SK-N-SH treated with all-trans-retinoic acid at 6 μM for 48 hours (cell line): ENCODE measurements around the gene ARHGEF11.

Experiments
- BACH2 ChIP-seq: fragments of 250-450 bp; sonication (Bioruptor Pico); IDR thresholded peaks from 2 replicates; pipeline ENCODE4 v1.9.0; 2021; ENCODE audit warnings: mild to moderate bottlenecking, borderline replicate concordance
- CREB5 ChIP-seq: fragments of 250-450 bp; sonication (Bioruptor Pico); IDR thresholded peaks from 2 replicates; pipeline ENCODE4 v1.5.1; 2020; ENCODE audit warnings: low read depth, mild to moderate bottlenecking, moderate library complexity
- CSDC2 ChIP-seq: fragments of 250-450 bp; sonication (Bioruptor Pico); IDR thresholded peaks from 2 replicates; pipeline ENCODE4 v1.5.0; 2020; ENCODE audit warnings: mild to moderate bottlenecking, moderate library complexity
- CSRNP3 ChIP-seq: fragments of 250-450 bp; sonication (Bioruptor Pico); IDR thresholded peaks from 2 replicates; pipeline ENCODE4 v1.5.1; 2021; ENCODE audit warnings: mild to moderate bottlenecking, moderate library complexity
- PATZ1 ChIP-seq: fragments of 250-450 bp; sonication (Bioruptor Pico); IDR thresholded peaks from 2 replicates; pipeline ENCODE4 v1.8.0; 2020; ENCODE audit warnings: mild to moderate bottlenecking, moderate library complexity, borderline replicate concordance
- POU6F1 ChIP-seq: fragments of 250-450 bp; sonication (Bioruptor Pico); IDR thresholded peaks from 2 replicates; pipeline ENCODE4 v1.8.0; 2021; ENCODE audit warnings: low read depth, mild to moderate bottlenecking, moderate library complexity, borderline replicate concordance
- RARB ChIP-seq: fragments of 250-450 bp; sonication (Bioruptor Pico); IDR thresholded peaks from 2 replicates; pipeline ENCODE4 v1.8.0; 2021; ENCODE audit warnings: mild to moderate bottlenecking, moderate library complexity
- ZFP3 ChIP-seq: fragments of 250-450 bp; sonication (Bioruptor Pico); IDR thresholded peaks from 2 replicates; pipeline ENCODE4 v1.5.0; 2020; ENCODE audit warnings: mild to moderate bottlenecking, moderate library complexity
- ZFP30 ChIP-seq: fragments of 450-650 bp; formaldehyde crosslinking; IDR thresholded peaks from 2 replicates; pipeline ENCODE4 v1.5.0; 2022; ENCODE audit warnings: mild to moderate bottlenecking, moderate library complexity
- ZNF565 ChIP-seq: fragments of 450-650 bp; formaldehyde crosslinking; conservative IDR thresholded peaks from 2 replicates; pipeline ENCODE4 v1.5.0; 2020; ENCODE audit warnings: low read depth, mild to moderate bottlenecking, moderate library complexity
- ZNF70 ChIP-seq: fragments of 450-650 bp; formaldehyde crosslinking; IDR thresholded peaks from 2 replicates; pipeline ENCODE4 v1.5.0; 2020; ENCODE audit warnings: mild to moderate bottlenecking, moderate library complexity

GRCh38 chr1:156908541-156908940 lies 137.0 kb downstream of the ARHGEF11 start:
- TF ChIP-seq CSDC2 (CRISPR knock-in tag), result no peak
- no peak for TF ChIP-seq ZFP3
- TF ChIP-seq PATZ1, result no peak
- no peak for TF ChIP-seq CSRNP3 (CRISPR knock-in tag)
- no peak for TF ChIP-seq ZNF70 (CRISPR knock-in tag)
- no peak for TF ChIP-seq RARB
- TF ChIP-seq ZNF565 (CRISPR knock-in tag), result no peak
- no peak for TF ChIP-seq ZFP30
- TF ChIP-seq CREB5 (CRISPR knock-in tag), result no peak
- TF ChIP-seq POU6F1 (CRISPR knock-in tag), result no peak
- TF ChIP-seq BACH2 (CRISPR knock-in tag), result no peak
